ENCODE results near the gene SMIM45.
A peak's percentile ranks its signal among the peaks of the same experiment; 100 is the strongest.

The SMIM45 gene

DNA sequence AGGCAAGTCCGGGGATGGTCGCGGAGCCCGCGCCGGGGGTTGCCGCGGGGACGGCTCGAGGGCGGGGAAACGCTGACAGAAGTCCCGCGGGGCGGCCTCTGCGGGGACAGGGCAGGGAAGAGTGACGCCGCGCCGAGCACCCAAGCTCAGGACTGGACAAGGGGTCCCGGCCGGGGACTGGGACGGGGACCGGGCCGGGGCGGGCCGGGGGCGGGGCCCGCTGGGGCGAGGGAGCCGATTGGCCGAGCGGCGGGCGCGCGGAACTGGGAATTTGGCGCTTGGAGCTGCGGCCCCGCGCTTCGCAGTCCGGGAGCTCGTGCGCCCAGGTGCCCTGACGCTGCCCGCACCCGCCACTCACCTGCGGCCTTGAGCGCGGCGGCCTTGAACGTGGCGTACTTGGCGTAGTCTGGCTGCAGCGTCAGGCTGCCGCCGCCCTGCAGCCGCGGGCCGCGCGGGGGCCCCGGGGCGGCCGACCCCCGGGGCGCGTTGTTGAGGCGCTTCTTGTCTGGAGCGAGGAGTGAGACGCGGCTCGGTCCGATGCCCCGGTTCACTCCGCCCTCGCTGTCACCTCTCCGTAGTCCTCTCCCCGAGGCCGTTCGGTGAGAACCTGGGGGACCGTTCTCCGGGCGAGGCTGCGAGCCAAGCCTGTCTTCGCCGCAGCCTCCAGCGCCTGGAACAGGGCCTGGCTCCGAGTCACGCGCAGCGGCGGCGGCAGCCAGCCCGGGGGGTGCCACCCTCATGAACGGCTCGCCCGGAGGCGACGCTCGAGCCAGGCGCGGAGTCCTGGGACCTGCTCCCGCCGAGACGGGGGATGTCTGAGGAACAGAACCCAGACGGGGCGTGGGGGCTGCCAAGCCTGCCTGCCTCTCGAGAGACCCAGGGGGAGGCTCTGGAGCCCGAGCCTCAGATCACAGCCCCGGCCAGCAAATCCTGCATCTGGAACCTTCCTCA, 41.6 kb upstream of the SMIM45 start:
- peaks cover 30 to 54% of the 10 kb centered on the region in 2 donors for H3K27me3 ChIP-seq (ENCODE audit: control insufficient read depth in 1 of 2, insufficient read depth in 2 of 2, low read length in 2 of 2)
- peaks cover under 1% of the 10 kb centered on the region for H3K36me3 ChIP-seq (ENCODE audit: insufficient read depth, low read length)
- H3K9me3 ChIP-seq (ENCODE audit: low read length) = no peaks in the 10 kb centered on the region
- peaks cover 8% of the 10 kb centered on the region for H3K4me1 ChIP-seq (ENCODE audit: insufficient read depth, low read length)
- H3K4me3 ChIP-seq (ENCODE audit: low read depth in 1 of 2, low read length in 2 of 2) = peak overlapping the region; percentile 35 to 38
- H3K9ac ChIP-seq (ENCODE audit: low read length) = no peak overlapping the region
- H3K27ac ChIP-seq (ENCODE audit: low read depth, low read length) = no peak overlapping the region

DNA sequence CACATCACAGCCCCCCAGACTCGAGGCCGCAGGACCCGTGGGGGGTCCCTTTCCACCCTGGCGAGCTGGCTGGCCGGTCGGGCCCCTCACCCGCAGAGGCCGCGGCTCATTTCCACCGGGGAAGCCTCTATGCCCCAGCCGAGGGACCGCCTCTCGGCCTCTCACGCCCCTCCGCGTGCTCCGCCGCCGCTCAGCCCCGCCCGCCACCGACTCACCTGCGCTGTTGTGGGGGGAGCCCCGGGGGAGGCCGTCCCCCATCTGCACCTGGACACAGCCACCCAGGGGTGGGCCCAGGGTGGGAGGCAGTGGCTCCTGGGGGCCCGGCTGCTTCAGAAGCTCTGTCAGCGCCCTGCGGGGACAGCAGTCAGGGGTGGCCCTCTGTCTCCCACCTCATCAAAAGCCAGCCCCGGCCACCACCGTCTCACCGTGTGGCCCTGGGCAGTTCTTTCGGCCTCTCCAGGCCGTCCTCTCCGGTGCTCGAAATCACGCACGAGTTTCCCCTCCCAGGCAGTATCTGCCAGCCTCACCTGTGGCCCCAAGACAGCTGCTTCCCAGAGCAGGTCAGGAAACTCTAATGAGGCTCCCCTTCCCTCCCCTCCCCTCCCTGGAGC, 40.8 kb upstream of the SMIM45 start:
- H3K27ac ChIP-seq (ENCODE audit: low read depth, low read length) = no peak overlapping the region
- peak overlapping the region in 1 of 2 donors; percentile 35 for H3K4me3 ChIP-seq (ENCODE audit: low read depth in 1 of 2, low read length in 2 of 2)
- H3K9me3 ChIP-seq (ENCODE audit: low read length) = no peaks in the 10 kb centered on the region
- H3K27me3 ChIP-seq (ENCODE audit: control insufficient read depth in 1 of 2, insufficient read depth in 2 of 2, low read length in 2 of 2) = peaks cover 38 to 62% of the 10 kb centered on the region in 2 donors
- H3K36me3 ChIP-seq (ENCODE audit: insufficient read depth, low read length) = no peaks in the 10 kb centered on the region
- peaks cover 8% of the 10 kb centered on the region for H3K4me1 ChIP-seq (ENCODE audit: insufficient read depth, low read length)
- no peak overlapping the region for H3K9ac ChIP-seq (ENCODE audit: low read length)

DNA sequence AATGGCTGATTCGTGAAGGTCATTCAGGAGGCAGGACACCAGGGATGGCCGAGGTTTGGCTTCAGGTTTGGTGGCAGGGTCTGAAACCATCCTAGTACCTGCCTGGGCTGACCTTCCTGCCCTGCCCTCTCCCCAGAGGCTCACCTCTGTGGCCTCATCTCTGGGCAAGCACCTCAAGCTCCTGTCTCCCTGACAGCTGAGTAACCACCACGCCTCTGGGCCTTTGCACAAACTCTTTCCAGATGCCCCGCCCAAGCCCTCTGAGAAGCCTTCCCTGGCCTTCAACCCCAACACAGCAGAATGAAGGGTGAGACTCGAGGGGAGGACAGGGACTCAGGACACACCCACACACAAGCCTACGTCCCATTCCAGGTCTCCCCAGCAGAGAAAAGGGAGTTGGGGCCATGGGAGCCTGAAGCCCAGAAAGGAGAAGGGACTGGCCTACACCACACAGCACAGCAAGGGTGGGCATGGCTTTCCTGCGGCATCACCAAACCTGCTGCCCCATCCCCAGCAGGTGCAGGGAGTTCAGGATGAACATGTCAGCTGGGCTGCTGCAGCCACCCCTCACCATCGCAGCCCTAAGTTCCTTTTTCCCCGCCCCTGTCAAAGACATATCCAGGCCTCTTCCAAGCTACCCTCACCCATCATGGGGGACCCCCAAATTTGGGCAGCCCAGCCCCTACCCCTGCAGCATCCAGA, 39.5 kb upstream of the SMIM45 start:
- Histone ChIP-seq H3K4me1 (ENCODE audit: insufficient read depth, low read length) (peaks cover 8% of the 10 kb centered on the region), H3K4me3 (ENCODE audit: low read depth in 1 of 2, low read length in 2 of 2) (no peak overlapping the region), H3K36me3 (ENCODE audit: insufficient read depth, low read length) (no peaks in the 10 kb centered on the region), H3K27ac (ENCODE audit: low read depth, low read length) (no peak overlapping the region), H3K9me3 (ENCODE audit: low read length) (no peaks in the 10 kb centered on the region), H3K27me3 (ENCODE audit: control insufficient read depth in 1 of 2, insufficient read depth in 2 of 2, low read length in 2 of 2) (peaks cover 51 to 74% of the 10 kb centered on the region in 2 donors), H3K9ac (ENCODE audit: low read length) (no peak overlapping the region)

DNA sequence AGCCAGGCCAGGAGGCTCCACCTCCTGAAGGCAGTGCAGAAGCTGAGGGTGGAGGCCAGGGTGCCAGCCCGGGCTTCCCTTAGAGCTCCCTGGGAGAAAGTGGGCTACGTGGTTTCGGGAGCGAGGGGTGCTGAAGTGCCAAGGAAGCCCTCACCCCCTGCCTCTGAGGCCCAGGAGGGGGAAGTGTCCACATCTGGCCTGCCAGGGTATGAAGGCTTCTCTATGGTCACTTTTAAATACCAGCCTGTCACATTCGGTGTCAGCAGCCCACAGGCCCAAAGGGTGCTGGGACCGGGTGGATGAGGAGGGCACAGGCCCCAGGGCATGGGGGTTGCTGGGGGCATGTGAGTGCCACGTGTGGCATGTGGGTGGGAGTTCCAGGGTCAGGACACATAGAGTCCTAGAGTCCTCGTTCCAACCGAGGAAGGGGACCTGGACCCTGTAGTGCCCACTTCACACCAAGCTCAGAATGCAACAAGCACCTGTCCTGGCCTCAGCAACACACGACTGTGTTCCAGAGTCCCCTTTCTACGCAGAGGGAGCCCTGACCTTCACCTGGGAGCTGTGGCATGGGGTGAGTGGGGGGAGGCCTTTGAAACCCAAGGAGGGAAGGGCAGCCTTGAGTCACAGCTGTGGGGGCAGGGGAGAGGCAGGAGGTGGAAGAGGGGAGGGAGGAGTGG, 38.8 kb upstream of the SMIM45 start:
- Histone ChIP-seq H3K36me3 (ENCODE audit: insufficient read depth, low read length) (no peaks in the 10 kb centered on the region), H3K27me3 (ENCODE audit: control insufficient read depth in 1 of 2, insufficient read depth in 2 of 2, low read length in 2 of 2) (peaks cover 51 to 81% of the 10 kb centered on the region in 2 donors), H3K27ac (ENCODE audit: low read depth, low read length) (no peak overlapping the region), H3K4me3 (ENCODE audit: low read depth in 1 of 2, low read length in 2 of 2) (no peak overlapping the region), H3K4me1 (ENCODE audit: insufficient read depth, low read length) (peaks cover 8% of the 10 kb centered on the region), H3K9me3 (ENCODE audit: low read length) (no peaks in the 10 kb centered on the region), H3K9ac (ENCODE audit: low read length) (no peak overlapping the region)

DNA sequence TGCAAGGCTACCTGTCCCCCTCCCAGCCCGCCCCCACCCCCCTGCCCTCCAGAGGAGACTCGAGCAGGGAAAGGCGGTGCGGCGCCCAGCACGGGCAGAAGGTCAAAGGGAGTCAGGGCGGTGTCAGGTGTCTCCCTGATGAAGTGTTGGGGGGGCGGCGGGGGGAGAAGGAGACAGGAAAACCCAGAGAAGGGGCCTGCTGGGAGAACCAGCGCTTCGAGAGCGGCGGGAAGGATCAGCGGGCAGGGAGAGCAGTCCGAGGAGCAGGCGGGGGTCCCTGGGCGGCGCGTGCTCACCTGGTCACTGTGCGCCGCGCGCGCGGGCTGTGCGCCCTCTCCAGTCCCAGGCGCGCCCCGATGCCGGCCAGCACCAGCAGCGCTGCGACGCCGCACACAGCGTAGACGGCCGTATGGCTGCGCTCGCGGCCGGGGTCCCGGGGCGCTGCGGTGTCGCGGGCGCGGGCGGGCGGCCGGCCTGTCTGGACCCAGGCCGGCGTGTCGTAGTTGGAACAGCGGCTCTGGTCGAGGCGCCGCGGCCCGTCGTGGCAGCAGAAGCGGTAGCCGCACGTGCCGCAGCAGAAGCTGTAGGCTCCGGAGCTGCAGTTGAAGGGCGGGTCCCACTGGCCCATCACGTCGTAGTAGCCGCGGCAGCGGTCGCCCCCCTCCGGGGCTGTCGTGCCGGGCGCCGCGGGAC, 38.0 kb upstream of the SMIM45 start:
- Histone ChIP-seq H3K9me3 (ENCODE audit: low read length) (no peaks in the 10 kb centered on the region), H3K9ac (ENCODE audit: low read length) (no peak overlapping the region), H3K36me3 (ENCODE audit: insufficient read depth, low read length) (no peaks in the 10 kb centered on the region), H3K4me3 (ENCODE audit: low read depth in 1 of 2, low read length in 2 of 2) (no peak overlapping the region), H3K4me1 (ENCODE audit: insufficient read depth, low read length) (peaks cover 9% of the 10 kb centered on the region), H3K27ac (ENCODE audit: low read depth, low read length) (no peak overlapping the region), H3K27me3 (ENCODE audit: control insufficient read depth in 1 of 2, insufficient read depth in 2 of 2, low read length in 2 of 2) (peaks cover 51 to 89% of the 10 kb centered on the region in 2 donors)

DNA sequence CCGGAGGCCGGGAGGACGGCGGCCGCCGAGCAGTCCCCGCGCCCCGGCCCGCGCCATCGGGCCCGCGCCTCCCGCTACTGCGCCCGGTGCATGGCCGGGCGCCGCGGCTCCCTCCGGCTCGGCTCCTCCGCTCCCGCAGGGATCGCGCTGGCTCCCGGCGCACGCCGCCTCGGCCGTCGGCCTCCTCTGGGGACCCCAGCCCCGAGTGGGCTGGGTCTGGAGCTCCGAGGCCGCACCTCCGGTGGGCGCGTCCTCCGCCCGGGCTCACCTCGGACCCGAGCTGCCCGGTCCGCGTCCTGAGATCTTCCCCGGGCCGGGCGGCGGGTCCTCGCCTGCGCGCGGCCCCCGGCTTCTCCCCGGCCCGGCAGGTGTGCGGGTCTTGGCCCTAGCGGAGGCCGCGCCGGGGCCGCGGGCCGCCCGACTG, 37.3 kb upstream of the SMIM45 start:
- Histone ChIP-seq H3K4me3 (ENCODE audit: low read depth in 1 of 2, low read length in 2 of 2) (no peak overlapping the region), H3K9ac (ENCODE audit: low read length) (no peak overlapping the region), H3K36me3 (ENCODE audit: insufficient read depth, low read length) (no peaks in the 10 kb centered on the region), H3K27me3 (ENCODE audit: control insufficient read depth in 1 of 2, insufficient read depth in 2 of 2, low read length in 2 of 2) (peaks cover 51 to 90% of the 10 kb centered on the region in 2 donors), H3K27ac (ENCODE audit: low read depth, low read length) (no peak overlapping the region), H3K9me3 (ENCODE audit: low read length) (no peaks in the 10 kb centered on the region), H3K4me1 (ENCODE audit: insufficient read depth, low read length) (peaks cover 15% of the 10 kb centered on the region)

DNA sequence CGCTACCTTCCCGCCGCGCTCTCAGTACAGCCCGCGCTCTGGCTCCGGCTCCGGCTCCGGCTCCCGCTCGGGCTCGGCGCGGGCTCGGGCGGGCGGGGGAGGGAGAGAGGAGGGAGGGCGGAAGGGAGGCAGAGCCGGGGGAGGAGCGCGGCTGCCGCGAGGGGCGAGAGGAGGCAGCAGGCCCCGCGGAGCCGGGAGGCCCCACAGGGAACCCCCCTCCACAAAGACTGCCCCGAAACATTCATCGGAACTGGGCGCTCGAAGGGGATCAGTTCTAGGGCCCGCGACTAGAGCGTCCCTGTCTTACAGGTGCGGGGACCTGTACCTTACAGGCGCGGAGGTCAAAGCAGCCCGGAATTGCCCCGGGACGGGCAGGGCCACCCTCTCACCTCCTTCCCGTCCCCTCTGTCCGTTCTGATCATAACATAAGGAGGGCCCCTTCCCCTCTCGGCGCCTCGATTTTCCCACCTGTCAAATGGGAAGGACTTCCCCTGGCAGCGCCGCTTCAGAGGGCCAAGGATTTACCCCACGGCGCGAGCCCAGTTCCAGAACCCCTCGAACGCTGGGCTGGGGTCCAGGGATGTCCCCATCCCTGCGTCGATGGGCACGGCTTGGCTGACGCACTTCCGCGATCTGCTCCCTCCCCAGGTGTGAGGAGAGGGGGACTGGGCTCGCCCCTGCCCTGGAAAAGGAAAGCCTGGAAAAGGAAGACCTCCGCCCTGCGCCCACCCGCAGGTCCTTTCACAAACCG, 36.7 kb upstream of the SMIM45 start, which contains the start of gene SHISA8:
TSS of gene SHISA8 (minus strand) at position 40 of the 751 bp plus-strand sequence. CDS start 407 bp downstream, outside the sequence.
- H3K9ac ChIP-seq (ENCODE audit: low read length) = no peak within 1 kb of the TSS
- no peak within 1 kb of the TSS for H3K27ac ChIP-seq (ENCODE audit: low read depth, low read length)
- H3K27me3 ChIP-seq (ENCODE audit: control insufficient read depth in 1 of 2, insufficient read depth in 2 of 2, low read length in 2 of 2) = peaks cover 51 to 90% of the 10 kb centered on the region in 2 donors
- H3K9me3 ChIP-seq (ENCODE audit: low read length) = no peaks in the 10 kb centered on the region
- no peak within 1 kb of the TSS for H3K4me3 ChIP-seq (ENCODE audit: low read depth in 1 of 2, low read length in 2 of 2)
- H3K36me3 ChIP-seq (ENCODE audit: insufficient read depth, low read length) = no peaks in the 10 kb centered on the region
- peaks cover 17% of the 10 kb centered on the region for H3K4me1 ChIP-seq (ENCODE audit: insufficient read depth, low read length)

DNA sequence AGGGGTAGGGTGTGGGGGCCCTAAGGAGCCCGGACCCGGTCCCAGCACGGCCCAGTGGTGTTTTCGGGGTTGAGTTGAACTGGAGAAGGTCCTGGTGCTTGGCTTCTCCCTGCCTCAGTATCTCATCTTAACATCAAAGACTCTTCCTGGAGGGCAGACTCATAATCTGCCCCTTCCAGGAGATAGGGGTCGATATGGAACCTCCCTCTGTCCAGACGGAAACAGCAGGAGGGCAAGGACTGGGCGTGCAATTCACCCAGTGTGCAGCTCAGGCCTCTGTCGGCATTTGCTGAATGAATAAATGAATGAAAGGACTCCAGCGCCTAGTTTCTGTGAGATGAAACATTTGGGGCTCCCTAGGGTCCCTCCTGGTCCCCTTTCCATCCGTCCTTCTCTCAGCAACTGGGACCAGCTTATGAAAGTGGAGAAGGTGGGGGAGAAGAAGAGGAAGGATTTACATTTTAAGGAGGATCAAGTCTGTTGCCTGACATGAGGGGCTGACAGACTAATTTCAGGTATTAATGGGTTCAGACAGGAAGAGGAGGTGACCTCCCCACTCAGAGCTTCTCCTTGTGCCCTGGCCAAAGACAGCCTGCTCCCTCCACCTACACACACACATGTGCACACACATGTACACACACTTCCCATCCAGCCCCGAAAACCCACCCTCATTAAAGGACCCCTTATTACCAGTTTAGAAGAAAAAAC, 36.0 kb upstream of the SMIM45 start:
- Histone ChIP-seq H3K9ac (ENCODE audit: low read length) (no peak overlapping the region), H3K27ac (ENCODE audit: low read depth, low read length) (no peak overlapping the region), H3K4me3 (ENCODE audit: low read depth in 1 of 2, low read length in 2 of 2) (no peak overlapping the region), H3K9me3 (ENCODE audit: low read length) (no peaks in the 10 kb centered on the region), H3K27me3 (ENCODE audit: control insufficient read depth in 1 of 2, insufficient read depth in 2 of 2, low read length in 2 of 2) (peaks cover 47 to 89% of the 10 kb centered on the region in 2 donors), H3K36me3 (ENCODE audit: insufficient read depth, low read length) (no peaks in the 10 kb centered on the region), H3K4me1 (ENCODE audit: insufficient read depth, low read length) (peaks cover 13% of the 10 kb centered on the region)

DNA sequence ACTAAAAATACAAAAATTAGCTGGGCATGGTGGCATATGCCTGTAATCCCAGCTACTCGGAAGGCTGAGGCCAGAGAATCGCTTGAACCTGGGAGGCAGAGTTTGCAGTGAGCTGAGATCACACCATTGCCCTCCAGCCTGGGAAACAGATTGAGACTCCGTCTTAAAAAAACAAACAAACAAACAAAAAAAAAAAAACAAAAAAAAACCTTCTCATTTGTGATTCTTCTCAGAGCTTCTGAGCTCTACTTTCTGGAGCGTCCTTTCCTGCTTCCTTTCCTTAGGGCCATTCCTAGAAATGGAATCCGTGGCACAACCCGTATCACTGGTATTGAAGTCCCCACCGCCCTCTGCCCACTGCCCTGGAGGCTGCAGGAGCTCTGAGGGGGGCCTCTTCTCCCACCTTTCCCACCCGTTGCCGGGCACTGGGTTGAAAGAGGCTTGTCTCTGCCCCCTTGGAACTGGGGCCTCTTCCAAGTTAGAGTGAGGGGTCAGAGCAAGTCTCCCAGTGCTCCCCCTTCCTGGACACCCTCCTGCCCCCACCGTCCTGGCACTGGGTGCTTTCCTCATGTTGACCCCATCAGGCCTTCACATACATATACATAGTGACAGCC, 35.1 kb upstream of the SMIM45 start:
- Histone ChIP-seq H3K27ac (ENCODE audit: low read depth, low read length) (no peak overlapping the region), H3K36me3 (ENCODE audit: insufficient read depth, low read length) (no peaks in the 10 kb centered on the region), H3K4me1 (ENCODE audit: insufficient read depth, low read length) (peaks cover 9% of the 10 kb centered on the region), H3K27me3 (ENCODE audit: control insufficient read depth in 1 of 2, insufficient read depth in 2 of 2, low read length in 2 of 2) (peaks cover 41 to 80% of the 10 kb centered on the region in 2 donors), H3K9ac (ENCODE audit: low read length) (no peak overlapping the region), H3K9me3 (ENCODE audit: low read length) (no peaks in the 10 kb centered on the region), H3K4me3 (ENCODE audit: low read depth in 1 of 2, low read length in 2 of 2) (no peak overlapping the region)

Measured in muscle layer of colon (tissue), 2 donors.